K562 (cell line): ENCODE results near the gene TMEM203. TPM values are rescaled to one million over a fixed set of nuclear protein-coding genes. Genes with fewer than 3 reads are reported as not detected.

Source experiments
- BMI1 ChIP-seq: fragments of 150-350 bp; IDR thresholded peaks from 2 replicates; pipeline ENCODE4 v1.6.1; 2014; ENCODE audit warnings: low read length
- CBX5 ChIP-seq: IDR thresholded peaks from 2 replicates; pipeline ENCODE4 v1.6.1; 2014; ENCODE audit warnings: low read depth, borderline replicate concordance
- ELF4 ChIP-seq: fragments of 450-650 bp; formaldehyde crosslinking; IDR thresholded peaks from 2 replicates; pipeline ENCODE4 v1.4.0; 2022; ENCODE audit warnings: missing genetic modification characterization
- FOXA3 ChIP-seq, 2 experiments: fragments of 450-650 bp in 1 of 2; sonication (generic) in 1 of 2; formaldehyde crosslinking; IDR thresholded peaks in 1 of 2; conservative IDR thresholded peaks in 1 of 2; 2 replicates each; pipeline versions ENCODE4 v1.4.0 to v1.8.0; 2020 to 2022; ENCODE audit warnings: mild to moderate bottlenecking in 2 of 2, missing genetic modification reagents in 1 of 2
- GTF2A2 ChIP-seq: IDR thresholded peaks from 2 replicates; pipeline ENCODE4 v1.6.1; 2016; ENCODE audit warnings: mild to moderate bottlenecking, missing genetic modification characterization, missing compliant biosample characterization
- IRF2 ChIP-seq: sonication (generic); formaldehyde crosslinking; IDR thresholded peaks from 2 replicates; pipeline ENCODE4 v1.8.1; 2022; ENCODE audit warnings: mild to moderate bottlenecking, missing genetic modification reagents
- KAT7 ChIP-seq: sonication (generic); formaldehyde crosslinking; IDR thresholded peaks from 2 replicates; pipeline ENCODE4 v1.8.0; 2022; ENCODE audit warnings: missing genetic modification reagents, mild to moderate bottlenecking, borderline replicate concordance
- KLF6 ChIP-seq: fragments of 250-450 bp; sonication (Bioruptor Pico); IDR thresholded peaks from 2 replicates; pipeline ENCODE4 v1.4.0; 2020; ENCODE audit warnings: mild to moderate bottlenecking, moderate library complexity, borderline replicate concordance
- NFXL1 ChIP-seq: fragments of 450-650 bp; formaldehyde crosslinking; IDR thresholded peaks from 2 replicates; pipeline ENCODE4 v1.4.0; 2021; ENCODE audit warnings: mild to moderate bottlenecking
- PTBP1 ChIP-seq: fragments of 200-400 bp; formaldehyde crosslinking; IDR thresholded peaks from 2 replicates; pipeline ENCODE4 v1.6.1; 2017; ENCODE audit warnings: low read depth, low read length
- RUNX1 ChIP-seq: sonication (generic); IDR thresholded peaks from 2 replicates; pipeline ENCODE4 v1.6.1; 2016; ENCODE audit warnings: antibody characterized with exemption, low read depth
- SREBF2 ChIP-seq: sonication (generic); formaldehyde crosslinking; IDR thresholded peaks from 2 replicates; pipeline ENCODE4 v1.4.0; 2020; ENCODE audit warnings: mild to moderate bottlenecking, missing genetic modification reagents
- TSC22D4 ChIP-seq: fragments of 450-650 bp; IDR thresholded peaks from 2 replicates; pipeline ENCODE4 v1.6.1; 2016; ENCODE audit warnings: missing genetic modification characterization, missing biosample characterization, control low read depth
- XRCC5 ChIP-seq: fragments of 200-400 bp; formaldehyde crosslinking; IDR thresholded peaks from 2 replicates; pipeline ENCODE4 v1.6.1; 2017; ENCODE audit warnings: low read depth, mild to moderate bottlenecking, low read length
- ZEB2 ChIP-seq: fragments of 450-650 bp; IDR thresholded peaks from 2 replicates; pipeline ENCODE4 v1.6.1; 2016
- ZFP1 ChIP-seq: fragments of 450-650 bp; formaldehyde crosslinking; IDR thresholded peaks from 2 replicates; pipeline ENCODE4 v1.4.0; 2020; ENCODE audit warnings: mild to moderate bottlenecking, mixed read lengths
- ZNF146 ChIP-seq: IDR thresholded peaks from one replicate; pipeline ENCODE4 v1.6.1; 2018; ENCODE audit warnings: missing compliant biosample characterization; ENCODE audit not compliant: unreplicated experiment
- ZNF23 ChIP-seq: fragments of 250-450 bp; sonication (Bioruptor Pico); IDR thresholded peaks from 2 replicates; pipeline ENCODE4 v1.4.0; 2020; ENCODE audit warnings: mild to moderate bottlenecking
- polyA plus RNA-seq, 8 experiments: library from polyadenylated mRNA; depleted of rRNA in 4 of 8; stranded (reverse) in 5 of 8; unstranded in 3 of 8; fragments of >200 nt; fragmentation: Nextera tagmentation in 2 of 8; fragmentation: Illumina TruSeq in 1 of 8; extraction: Ambion mirVana in 2 of 8; extraction: Trizol in 1 of 8; gene quantifications; 2 replicates each; pipeline versions ENCODE4 v1.2.1 to v1.2.3, GENCODE V29; 2011 to 2014; ENCODE audit warnings: inconsistent platforms in 1 of 8, missing spikeins in 1 of 8
- total RNA-seq, 7 experiments: library from RNA; depleted of rRNA in 6 of 7; stranded (reverse); fragments of >200 nt in 6 of 7; fragmentation: Illumina TruSeq in 2 of 7; extraction: Trizol in 2 of 7; gene quantifications; 2 replicates each; pipeline versions ENCODE4 v1.2.1 to v1.2.3, GENCODE V29; 2011 to 2021; ENCODE audit warnings: low replicate concordance in 1 of 7
- TF ChIP-seq, protein P1 (sequence below): sonication (generic); formaldehyde crosslinking; IDR thresholded peaks from 2 replicates; pipeline ENCODE4 v1.8.1; 2023; ENCODE audit warnings: mild to moderate bottlenecking, missing genetic modification reagents
- TF ChIP-seq, protein P2 (sequence below): fragments of 250-450 bp; sonication (Bioruptor Pico); IDR thresholded peaks from 2 replicates; pipeline ENCODE4 v1.8.0; 2021; ENCODE audit warnings: moderate library complexity, mild to moderate bottlenecking, inconsistent platforms
- TF ChIP-seq, protein P3 (sequence below), 2 experiments: fragments of 450-650 bp in 1 of 2; sonication (generic) in 1 of 2; formaldehyde crosslinking in 1 of 2; IDR thresholded peaks in 1 of 2; conservative IDR thresholded peaks in 1 of 2; 2 replicates each; pipeline versions ENCODE4 v1.6.1 to v1.8.1; 2016 to 2023; ENCODE audit warnings: mild to moderate bottlenecking in 2 of 2, moderate library complexity in 2 of 2, inconsistent platforms in 1 of 2, missing genetic modification reagents in 1 of 2
- TF ChIP-seq, protein P4 (sequence below): sonication (generic); formaldehyde crosslinking; IDR thresholded peaks from 2 replicates; pipeline ENCODE4 v1.8.0; 2022; ENCODE audit warnings: mild to moderate bottlenecking, low read depth, missing genetic modification reagents
- TF ChIP-seq, protein P5 (sequence below): fragments of 450-650 bp; IDR thresholded peaks from 2 replicates; pipeline ENCODE4 v1.6.1; 2016; ENCODE audit warnings: mild to moderate bottlenecking

TMEM203 gene
- total and polyA plus RNA-seq, 9 of the 15 experiments (the other 6 are each of a cell fraction or from before 2014, with no cell fraction given) = 8.8 to 59.5 (median 37.6) TPM

DNA sequence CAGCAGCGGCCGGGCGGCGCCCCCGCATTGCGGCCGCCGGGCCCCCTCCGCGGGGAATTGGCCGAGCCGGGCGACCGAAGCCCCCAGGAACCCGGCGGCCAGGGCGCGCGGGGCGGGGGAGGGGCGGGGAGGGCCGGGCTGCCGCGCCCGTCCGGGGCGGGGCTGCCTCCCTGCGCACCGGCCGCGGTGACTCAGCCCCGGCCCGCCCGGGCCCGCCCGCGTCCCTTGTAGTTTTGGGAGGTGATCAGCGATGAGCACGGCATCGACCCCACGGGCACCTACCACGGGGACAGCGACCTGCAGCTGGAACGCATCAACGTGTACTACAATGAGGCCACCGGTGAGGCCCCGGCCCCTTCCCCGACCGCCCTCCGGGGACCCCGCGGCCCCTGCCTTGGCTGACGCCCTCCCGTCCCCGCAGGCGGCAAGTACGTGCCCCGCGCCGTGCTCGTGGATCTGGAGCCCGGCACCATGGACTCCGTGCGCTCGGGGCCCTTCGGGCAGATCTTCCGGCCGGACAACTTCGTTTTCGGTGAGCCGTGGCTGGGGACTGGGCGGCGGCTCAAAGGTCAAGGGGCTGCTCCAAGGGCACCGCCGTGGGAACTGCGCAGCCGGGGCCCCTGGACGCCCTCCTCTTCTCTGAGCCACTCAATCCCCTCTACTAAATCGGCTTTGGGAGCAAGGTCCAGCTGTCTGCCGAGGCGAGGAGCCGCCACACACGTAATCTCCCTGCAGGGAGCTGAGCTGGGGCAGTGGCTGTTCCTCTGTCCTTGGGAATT is 36.2 kb upstream of the TMEM203 start (continued):
- TF ChIP-seq, protein P1, sequence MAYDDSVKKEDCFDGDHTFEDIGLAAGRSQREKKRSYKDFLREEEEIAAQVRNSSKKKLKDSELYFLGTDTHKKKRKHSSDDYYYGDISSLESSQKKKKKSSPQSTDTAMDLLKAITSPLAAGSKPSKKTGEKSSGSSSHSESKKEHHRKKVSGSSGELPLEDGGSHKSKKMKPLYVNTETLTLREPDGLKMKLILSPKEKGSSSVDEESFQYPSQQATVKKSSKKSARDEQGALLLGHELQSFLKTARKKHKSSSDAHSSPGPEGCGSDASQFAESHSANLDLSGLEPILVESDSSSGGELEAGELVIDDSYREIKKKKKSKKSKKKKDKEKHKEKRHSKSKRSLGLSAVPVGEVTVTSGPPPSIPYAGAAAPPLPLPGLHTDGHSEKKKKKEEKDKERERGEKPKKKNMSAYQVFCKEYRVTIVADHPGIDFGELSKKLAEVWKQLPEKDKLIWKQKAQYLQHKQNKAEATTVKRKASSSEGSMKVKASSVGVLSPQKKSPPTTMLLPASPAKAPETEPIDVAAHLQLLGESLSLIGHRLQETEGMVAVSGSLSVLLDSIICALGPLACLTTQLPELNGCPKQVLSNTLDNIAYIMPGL = no peak
- no peak for TF ChIP-seq ZNF146
- peak in 1 of 2 experiments; percentile 13; a peak in 1 of 4 replicates for TF ChIP-seq FOXA3 (CRISPR knock-in tag; conservative IDR thresholded peaks at IDR 0.05 in 1 of 2, IDR thresholded peaks at IDR 0.05 in 1 of 2)
- no peak for TF ChIP-seq ZFP1
- 0 out of 2 replicates have a peak, but pooled peaks have one; percentile 35 for TF ChIP-seq ELF4 (CRISPR knock-in tag)
- TF ChIP-seq RUNX1 = no peak
- TF ChIP-seq, protein P2, sequence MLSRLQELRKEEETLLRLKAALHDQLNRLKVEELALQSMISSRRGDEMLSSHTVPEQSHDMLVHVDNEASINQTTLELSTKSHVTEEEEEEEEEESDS (CRISPR knock-in tag) = no peak
- TF ChIP-seq, protein P3, sequence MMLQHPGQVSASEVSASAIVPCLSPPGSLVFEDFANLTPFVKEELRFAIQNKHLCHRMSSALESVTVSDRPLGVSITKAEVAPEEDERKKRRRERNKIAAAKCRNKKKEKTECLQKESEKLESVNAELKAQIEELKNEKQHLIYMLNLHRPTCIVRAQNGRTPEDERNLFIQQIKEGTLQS (IDR thresholded peaks at IDR 0.05) = peak; percentile 47
- TF ChIP-seq, protein P3 (CRISPR knock-in tag; conservative IDR thresholded peaks at IDR 0.05) = 0 out of 2 replicates have a peak, but pooled peaks have one; percentile 2
- TF ChIP-seq IRF2 (CRISPR knock-in tag) = no peak
- TF ChIP-seq NFXL1 = no peak
- TF ChIP-seq, protein P4, sequence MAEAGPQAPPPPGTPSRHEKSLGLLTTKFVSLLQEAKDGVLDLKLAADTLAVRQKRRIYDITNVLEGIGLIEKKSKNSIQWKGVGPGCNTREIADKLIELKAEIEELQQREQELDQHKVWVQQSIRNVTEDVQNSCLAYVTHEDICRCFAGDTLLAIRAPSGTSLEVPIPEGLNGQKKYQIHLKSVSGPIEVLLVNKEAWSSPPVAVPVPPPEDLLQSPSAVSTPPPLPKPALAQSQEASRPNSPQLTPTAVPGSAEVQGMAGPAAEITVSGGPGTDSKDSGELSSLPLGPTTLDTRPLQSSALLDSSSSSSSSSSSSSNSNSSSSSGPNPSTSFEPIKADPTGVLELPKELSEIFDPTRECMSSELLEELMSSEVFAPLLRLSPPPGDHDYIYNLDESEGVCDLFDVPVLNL = no peak; the same call in 1 of the 2 replicates
- TF ChIP-seq ZEB2 = no peak
- TF ChIP-seq XRCC5 = no peak
- no peak; the same call in 1 of the 2 replicates for TF ChIP-seq PTBP1
- no peak for TF ChIP-seq TSC22D4 (tag)
- TF ChIP-seq, protein P5, sequence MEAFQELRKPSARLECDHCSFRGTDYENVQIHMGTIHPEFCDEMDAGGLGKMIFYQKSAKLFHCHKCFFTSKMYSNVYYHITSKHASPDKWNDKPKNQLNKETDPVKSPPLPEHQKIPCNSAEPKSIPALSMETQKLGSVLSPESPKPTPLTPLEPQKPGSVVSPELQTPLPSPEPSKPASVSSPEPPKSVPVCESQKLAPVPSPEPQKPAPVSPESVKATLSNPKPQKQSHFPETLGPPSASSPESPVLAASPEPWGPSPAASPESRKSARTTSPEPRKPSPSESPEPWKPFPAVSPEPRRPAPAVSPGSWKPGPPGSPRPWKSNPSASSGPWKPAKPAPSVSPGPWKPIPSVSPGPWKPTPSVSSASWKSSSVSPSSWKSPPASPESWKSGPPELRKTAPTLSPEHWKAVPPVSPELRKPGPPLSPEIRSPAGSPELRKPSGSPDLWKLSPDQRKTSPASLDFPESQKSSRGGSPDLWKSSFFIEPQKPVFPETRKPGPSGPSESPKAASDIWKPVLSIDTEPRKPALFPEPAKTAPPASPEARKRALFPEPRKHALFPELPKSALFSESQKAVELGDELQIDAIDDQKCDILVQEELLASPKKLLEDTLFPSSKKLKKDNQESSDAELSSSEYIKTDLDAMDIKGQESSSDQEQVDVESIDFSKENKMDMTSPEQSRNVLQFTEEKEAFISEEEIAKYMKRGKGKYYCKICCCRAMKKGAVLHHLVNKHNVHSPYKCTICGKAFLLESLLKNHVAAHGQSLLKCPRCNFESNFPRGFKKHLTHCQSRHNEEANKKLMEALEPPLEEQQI = no peak
- no peak for TF ChIP-seq BMI1
- no peak for TF ChIP-seq SREBF2 (CRISPR knock-in tag)
- TF ChIP-seq GTF2A2 = peak; percentile 80
- no peak for TF ChIP-seq CBX5
- TF ChIP-seq KAT7 (CRISPR knock-in tag) = peak; percentile 90
- no peak for TF ChIP-seq ZNF23 (CRISPR knock-in tag)
- no peak for TF ChIP-seq KLF6 (CRISPR knock-in tag)
